Posterior vena cava (tissue), 2 donors: ENCODE data around the gene EBNA1BP2. TPM values are rescaled to one million over a fixed set of nuclear protein-coding genes. Genes with fewer than 3 reads are reported as not detected.
"Not testable (repeated sequence)": the region's sequence is repeated elsewhere in the genome, so short reads cannot be mapped to it uniquely, and the experiment has no call there.

Source experiments
- DNase-seq: peaks from one replicate; pipeline ENCODE4 v3.0.0-alpha.2; 2020; ENCODE audit warnings: low spot score
- intact Hi-C, 2 donors: fragments of 100-400 bp; cut with DNase I; formaldehyde crosslinking; loops; one replicate each; pipeline versions ENCODE4 v1.14.1 to v1.14.2; 2022 to 2023
- long read RNA-seq, 2 donors: library from polyadenylated mRNA; unstranded; transcript quantifications; one replicate each; pipeline ENCODE4 v2.0.0, GENCODE V29; 2020 to 2021
- total RNA-seq, 2 donors: library from RNA; stranded (reverse); fragmentation: NEBNext Ultra II Directional; extraction: Animal tissue kit (Norgen Biotek cat#: 25700); gene quantifications; one replicate each; pipeline ENCODE4 v1.2.1, GENCODE V29; 2021
- donor health status: DM: yes; HTN: yes; CAD: no.
- donor health status: DM: yes; HTN: yes; CAD: no.

The EBNA1BP2 gene
- 10 to 100 TPM; 27.3 to 42.4 TPM for total RNA-seq
- long read RNA-seq, donor 1, transcript EBNA1BP2-201 (9 exons, 1,322 nt): major isoform, 13 of 16 reads
- long read RNA-seq, donor 1, partial matches to known transcripts: 1 of 16 reads
- long read RNA-seq, donor 1, other reads (novel, unspliced or antisense): 2 of 16 reads
- long read RNA-seq, donor 2, transcript EBNA1BP2-201 (9 exons, 1,322 nt): major isoform, 164 of 177 reads
- long read RNA-seq, donor 2, partial matches to known transcripts: 5 of 177 reads
- long read RNA-seq, donor 2, other reads (novel, unspliced or antisense): 7 of 177 reads

- intact Hi-C loops: loop anchor here in 1 of 2 donors (10.0 kb wide), 1 partner anchor 1173 kb away; no protein-coding TSS in a partner anchor
- DNase-seq: peak; percentile 96
Observed at GRCh38 chr1:43171876-43172526, at the start of gene EBNA1BP2, which contains the start of gene CFAP57. EBNA1BP2 (minus strand) TSS chr1:43172290; CDS start chr1:43172118, 172 bp downstream. CFAP57 (plus strand) TSS chr1:43172330; CDS start chr1:43172754, 424 bp downstream.

GRCh38 chr1:43221797-43222196, 49.7 kb upstream of the EBNA1BP2 start:
- intact Hi-C loops: loop anchor here in 1 of 2 donors (10.0 kb wide), 1 partner anchor 303 kb away; no protein-coding TSS in a partner anchor
- no peak for DNase-seq

- DNase-seq: no peak
- intact Hi-C loops: loop anchor here in 1 of 2 donors (10.0 kb wide), 1 partner anchor 304 kb away; no protein-coding TSS in a partner anchor
Observed at GRCh38 chr1:43220905-43221778, 49.1 kb upstream of the EBNA1BP2 start.

- intact Hi-C loops: no loop called here
- DNase-seq: no peak
Observed at GRCh38 chr1:43217747-43218146, 45.7 kb upstream of the EBNA1BP2 start.

- no peak for DNase-seq
- intact Hi-C loops: no loop called here
Observed at GRCh38 chr1:43214501-43215444, 42.7 kb upstream of the EBNA1BP2 start.

- DNase-seq, intact Hi-C loops: not testable (repeated sequence)
Observed at GRCh38 chr1:43208277-43208676, 36.2 kb upstream of the EBNA1BP2 start.

- DNase-seq: no peak
- intact Hi-C loops: no loop called here
Observed at GRCh38 chr1:43207229-43207853, 35.3 kb upstream of the EBNA1BP2 start.

- no peak for DNase-seq
- intact Hi-C loops: no loop called here
Observed at GRCh38 chr1:43206600-43207228, 34.6 kb upstream of the EBNA1BP2 start.

GRCh38 chr1:43205671-43206070, 33.6 kb upstream of the EBNA1BP2 start:
- no peak for DNase-seq
- intact Hi-C loops: no loop called here

- DNase-seq: no peak
- intact Hi-C loops: no loop called here
Observed at GRCh38 chr1:43204394-43204793, 32.3 kb upstream of the EBNA1BP2 start.

- no peak for DNase-seq
- intact Hi-C loops: no loop called here
Observed at GRCh38 chr1:43203859-43204258, 31.8 kb upstream of the EBNA1BP2 start.

- no peak for DNase-seq
- intact Hi-C loops: no loop called here
Observed at GRCh38 chr1:43199093-43199726, 27.1 kb upstream of the EBNA1BP2 start.

GRCh38 chr1:43197343-43198127, 25.4 kb upstream of the EBNA1BP2 start:
- DNase-seq: no peak

GRCh38 chr1:43194509-43194908, 22.4 kb upstream of the EBNA1BP2 start:
- intact Hi-C loops: no loop called here
- no peak for DNase-seq

More at GRCh38 chr1:43197343-43198127, 25.4 kb upstream of the EBNA1BP2 start:
- intact Hi-C loops: no loop called here

GRCh38 chr1:43188106-43188505, 16.0 kb upstream of the EBNA1BP2 start:
- intact Hi-C loops: no loop called here
- DNase-seq: no peak

GRCh38 chr1:43184995-43185394, 12.9 kb upstream of the EBNA1BP2 start:
- intact Hi-C loops: no loop called here
- no peak for DNase-seq
